Stimulated activated CD8-positive, alpha-beta memory T cell treated with anti-CD3 and anti-CD28 coated beads, Interleukin-7, amount 100 ng/mL, for 1 hour (primary cell): ENCODE data around the gene SIL1.
"Not testable (repeated sequence)": the region's sequence is repeated elsewhere in the genome, so short reads cannot be mapped to it uniquely, and the experiment has no call there.

Experiments
- DNase-seq, 2 donors: peaks; one replicate each; pipeline ENCODE4 v3.0.0-alpha.2; 2020; ENCODE audit warnings: low read depth in 2 of 2

Gene SIL1

GRCh38 chr5:139140591-139141071 is 57.5 kb downstream of the SIL1 start:
- no peak for DNase-seq

GRCh38 chr5:139138809-139139208 is 59.4 kb downstream of the SIL1 start:
- DNase-seq, result no peak

GRCh38 chr5:139138109-139138508 is 60.1 kb downstream of the SIL1 start:
- no peak for DNase-seq

GRCh38 chr5:139137697-139138096 is 60.5 kb downstream of the SIL1 start:
- no peak for DNase-seq

GRCh38 chr5:139134906-139135305 is 63.3 kb downstream of the SIL1 start:
- DNase-seq, result no peak

- no peak for DNase-seq
Observed at GRCh38 chr5:139133282-139133681, 64.9 kb downstream of the SIL1 start.

GRCh38 chr5:139132515-139132914 is 65.7 kb downstream of the SIL1 start:
- no peak for DNase-seq

GRCh38 chr5:139131921-139132432 is 66.2 kb downstream of the SIL1 start:
- DNase-seq, result no peak

GRCh38 chr5:139131465-139131864 is 66.7 kb downstream of the SIL1 start:
- DNase-seq, result no peak

- DNase-seq, result no peak
Observed at GRCh38 chr5:139131062-139131461, 67.1 kb downstream of the SIL1 start.

- DNase-seq, result no peak
Observed at GRCh38 chr5:139130214-139130613, 68.0 kb downstream of the SIL1 start.

GRCh38 chr5:139126711-139127111 is 71.5 kb downstream of the SIL1 start:
- DNase-seq, result no peak

- no peak for DNase-seq
Observed at GRCh38 chr5:139125991-139126390, 72.2 kb downstream of the SIL1 start.

- no peak for DNase-seq
Observed at GRCh38 chr5:139124774-139125520, 73.2 kb downstream of the SIL1 start.

GRCh38 chr5:139121120-139121519 is 77.0 kb downstream of the SIL1 start:
- DNase-seq, result no peak

GRCh38 chr5:139120521-139120920 is 77.6 kb downstream of the SIL1 start:
- DNase-seq, result no peak

GRCh38 chr5:139118804-139119203 is 79.4 kb downstream of the SIL1 start:
- DNase-seq, result no peak

GRCh38 chr5:139117342-139117884 is 80.8 kb downstream of the SIL1 start:
- no peak for DNase-seq

- DNase-seq, result no peak
Observed at GRCh38 chr5:139116100-139116655, 82.0 kb downstream of the SIL1 start.

GRCh38 chr5:139113892-139114291 is 84.3 kb downstream of the SIL1 start:
- DNase-seq, result no peak

- not testable (repeated sequence) for DNase-seq
Observed at GRCh38 chr5:139112362-139112761, 85.8 kb downstream of the SIL1 start.

GRCh38 chr5:139110526-139111168 is 87.5 kb downstream of the SIL1 start:
- DNase-seq, result no peak
